AG09319 (cell line): Measurements from ENCODE around the gene TBX20.

Experiments
- DNase-seq: peaks from one replicate; pipeline ENCODE4 v3.0.0-alpha.2; 2010; ENCODE audit warnings: low read depth; ENCODE audit errors: extremely low read depth
- CTCF ChIP-seq: IDR thresholded peaks from 2 replicates; pipeline ENCODE4 v1.5.1; 2011; ENCODE audit warnings: low read depth, mild to moderate bottlenecking, inconsistent platforms, low read length, moderate library complexity

TBX20 gene

GRCh38 chr7:35272246-35272645, 18.3 kb upstream of the TBX20 start:
- DNase-seq, result no peak
- TF ChIP-seq CTCF, result no peak

- DNase-seq, result no peak
- TF ChIP-seq CTCF, result no peak
These were observed 15.1 kb upstream of the TBX20 start for GRCh38 chr7:35268953-35269352.

- DNase-seq, result no peak
- no peak for TF ChIP-seq CTCF
These were observed 13.5 kb upstream of the TBX20 start for GRCh38 chr7:35267411-35267810.

- DNase-seq, result no peak
- no peak for TF ChIP-seq CTCF
These were observed 9.5 kb upstream of the TBX20 start for GRCh38 chr7:35263396-35263795.

GRCh38 chr7:35261476-35262285, 7.8 kb upstream of the TBX20 start:
- no peak for DNase-seq
- no peak for TF ChIP-seq CTCF

GRCh38 chr7:35261041-35261440, 7.1 kb upstream of the TBX20 start:
- DNase-seq, result no peak
- TF ChIP-seq CTCF, result no peak

GRCh38 chr7:35260246-35260645, 6.3 kb upstream of the TBX20 start:
- TF ChIP-seq CTCF, result no peak
- no peak for DNase-seq
